Measurements from ENCODE around the gene EIF3K. TPM values are rescaled to one million over a fixed set of nuclear protein-coding genes. Genes with fewer than 3 reads are reported as not detected.

EIF3K gene
- total RNA-seq, 1 experiment from 2014 or later, result 414 TPM

DNA sequence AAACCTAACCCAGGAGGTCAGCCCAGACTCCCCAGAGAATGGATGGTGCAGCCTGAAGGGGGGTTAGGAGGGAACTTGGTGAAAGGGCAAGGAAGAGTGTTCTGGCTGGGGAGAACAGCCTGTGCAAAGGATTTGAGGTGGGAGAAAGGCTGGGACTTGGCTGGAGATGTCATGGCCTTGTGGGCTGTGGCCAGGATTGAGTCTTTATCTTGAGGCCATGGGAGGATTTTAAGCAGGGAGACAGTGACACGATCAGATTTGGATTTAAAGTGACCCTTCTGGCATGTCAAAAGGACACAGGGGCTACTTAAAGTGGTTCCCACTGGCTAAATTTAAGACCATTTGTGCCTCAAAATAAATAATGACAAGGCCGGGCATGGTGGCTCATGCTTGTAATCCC, 30.9 kb upstream of the EIF3K start:
- intact Hi-C loops (cut with micrococcal nuclease), result no loop called here
- ATAC-seq (no peak), DNase-seq (no peak)
- Histone ChIP-seq H3K36me3 (ENCODE audit: low read depth, low read length) (no peaks in the 10 kb centered on the region), H3K9me3 (ENCODE audit: low read length) (no peaks in the 10 kb centered on the region), H3K9ac (ENCODE audit: low read length) (no peak overlapping the region), H3K27ac (ENCODE audit: low read length) (no peak overlapping the region), H4K20me1 (ENCODE audit: low read length) (no peaks in the 10 kb centered on the region), H3K4me2 (ENCODE audit: low read length) (no peak overlapping the region), H3K4me1 (ENCODE audit: insufficient read depth, low read length) (no peaks in the 10 kb centered on the region), H3K4me3 (ENCODE audit: low read length) (no peak overlapping the region), H3K79me2 (ENCODE audit: low read length) (no peaks in the 10 kb centered on the region), H3K27me3 (ENCODE audit: low read length) (no peaks in the 10 kb centered on the region), H3K9me2 (replicated peaks; ENCODE audit: low read length) (no peaks in the 10 kb centered on the region), H3F3A (ENCODE audit: low read length, unreplicated experiment) (no peaks in the 10 kb centered on the region), H2AFZ (ENCODE audit: low read length) (no peak overlapping the region)
- POLR2A ChIA-PET (ENCODE audit: unreplicated experiment), result no interaction called here
- no TSS peak for BruUV-seq (replicated peaks)
- TF ChIP-seq EZH2 (IDR thresholded peaks at IDR 0.05; ENCODE audit: low read length, unreplicated experiment) (no peak), EZH2phosphoT487 (IDR thresholded peaks at IDR 0.05; ENCODE audit: borderline replicate concordance, low read length) (no peak)
- TF ChIP-seq, protein P1, sequence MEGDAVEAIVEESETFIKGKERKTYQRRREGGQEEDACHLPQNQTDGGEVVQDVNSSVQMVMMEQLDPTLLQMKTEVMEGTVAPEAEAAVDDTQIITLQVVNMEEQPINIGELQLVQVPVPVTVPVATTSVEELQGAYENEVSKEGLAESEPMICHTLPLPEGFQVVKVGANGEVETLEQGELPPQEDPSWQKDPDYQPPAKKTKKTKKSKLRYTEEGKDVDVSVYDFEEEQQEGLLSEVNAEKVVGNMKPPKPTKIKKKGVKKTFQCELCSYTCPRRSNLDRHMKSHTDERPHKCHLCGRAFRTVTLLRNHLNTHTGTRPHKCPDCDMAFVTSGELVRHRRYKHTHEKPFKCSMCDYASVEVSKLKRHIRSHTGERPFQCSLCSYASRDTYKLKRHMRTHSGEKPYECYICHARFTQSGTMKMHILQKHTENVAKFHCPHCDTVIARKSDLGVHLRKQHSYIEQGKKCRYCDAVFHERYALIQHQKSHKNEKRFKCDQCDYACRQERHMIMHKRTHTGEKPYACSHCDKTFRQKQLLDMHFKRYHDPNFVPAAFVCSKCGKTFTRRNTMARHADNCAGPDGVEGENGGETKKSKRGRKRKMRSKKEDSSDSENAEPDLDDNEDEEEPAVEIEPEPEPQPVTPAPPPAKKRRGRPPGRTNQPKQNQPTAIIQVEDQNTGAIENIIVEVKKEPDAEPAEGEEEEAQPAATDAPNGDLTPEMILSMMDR (conservative IDR thresholded peaks at IDR 0.05; ENCODE audit: low read depth, low read length), result no peak
- CTCF ChIA-PET, result no interaction called here

DNA sequence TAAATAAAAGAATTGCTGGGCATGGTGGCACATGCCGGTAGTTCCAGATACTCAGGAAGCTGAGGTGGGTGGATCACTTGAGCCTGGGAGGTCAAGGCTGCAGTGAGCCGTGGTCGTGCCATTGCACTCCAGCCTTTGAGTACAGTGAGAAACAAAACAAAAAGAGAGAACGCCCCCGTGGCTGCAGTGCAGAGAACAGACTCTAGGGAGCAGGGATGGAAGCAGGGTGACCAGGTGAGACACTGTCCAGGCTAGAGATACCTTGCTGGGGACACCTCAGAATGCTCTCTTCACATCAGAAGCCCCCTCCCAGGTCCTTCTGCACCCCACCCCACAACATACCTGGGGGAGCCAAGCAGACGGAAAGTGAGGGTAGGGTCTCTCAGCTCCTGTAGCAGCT, 26.0 kb upstream of the EIF3K start:
- DNase-seq (no peak), ATAC-seq (no peak)
- Histone ChIP-seq H3F3A (ENCODE audit: low read length, unreplicated experiment) (no peaks in the 10 kb centered on the region), H3K27ac (ENCODE audit: low read length) (no peak overlapping the region), H4K20me1 (ENCODE audit: low read length) (no peaks in the 10 kb centered on the region), H3K9ac (ENCODE audit: low read length) (no peak overlapping the region), H3K4me2 (ENCODE audit: low read length) (no peak overlapping the region), H3K9me3 (ENCODE audit: low read length) (no peaks in the 10 kb centered on the region), H3K4me3 (ENCODE audit: low read length) (no peak overlapping the region), H3K4me1 (ENCODE audit: insufficient read depth, low read length) (no peaks in the 10 kb centered on the region), H3K9me2 (replicated peaks; ENCODE audit: low read length) (no peaks in the 10 kb centered on the region), H2AFZ (ENCODE audit: low read length) (no peak overlapping the region), H3K27me3 (ENCODE audit: low read length) (no peaks in the 10 kb centered on the region), H3K36me3 (ENCODE audit: low read depth, low read length) (no peaks in the 10 kb centered on the region), H3K79me2 (ENCODE audit: low read length) (no peaks in the 10 kb centered on the region)
- intact Hi-C loops (cut with micrococcal nuclease), result no loop called here
- ChIA-PET CTCF (no interaction called here), POLR2A (ENCODE audit: unreplicated experiment) (no interaction called here)
- no TSS peak for BruUV-seq (replicated peaks)
- TF ChIP-seq EZH2 (IDR thresholded peaks at IDR 0.05; ENCODE audit: low read length, unreplicated experiment), result no peak
- TF ChIP-seq EZH2phosphoT487 (IDR thresholded peaks at IDR 0.05; ENCODE audit: borderline replicate concordance, low read length), result no peak
- TF ChIP-seq, protein P1 (conservative IDR thresholded peaks at IDR 0.05; ENCODE audit: low read depth, low read length), result no peak

DNA sequence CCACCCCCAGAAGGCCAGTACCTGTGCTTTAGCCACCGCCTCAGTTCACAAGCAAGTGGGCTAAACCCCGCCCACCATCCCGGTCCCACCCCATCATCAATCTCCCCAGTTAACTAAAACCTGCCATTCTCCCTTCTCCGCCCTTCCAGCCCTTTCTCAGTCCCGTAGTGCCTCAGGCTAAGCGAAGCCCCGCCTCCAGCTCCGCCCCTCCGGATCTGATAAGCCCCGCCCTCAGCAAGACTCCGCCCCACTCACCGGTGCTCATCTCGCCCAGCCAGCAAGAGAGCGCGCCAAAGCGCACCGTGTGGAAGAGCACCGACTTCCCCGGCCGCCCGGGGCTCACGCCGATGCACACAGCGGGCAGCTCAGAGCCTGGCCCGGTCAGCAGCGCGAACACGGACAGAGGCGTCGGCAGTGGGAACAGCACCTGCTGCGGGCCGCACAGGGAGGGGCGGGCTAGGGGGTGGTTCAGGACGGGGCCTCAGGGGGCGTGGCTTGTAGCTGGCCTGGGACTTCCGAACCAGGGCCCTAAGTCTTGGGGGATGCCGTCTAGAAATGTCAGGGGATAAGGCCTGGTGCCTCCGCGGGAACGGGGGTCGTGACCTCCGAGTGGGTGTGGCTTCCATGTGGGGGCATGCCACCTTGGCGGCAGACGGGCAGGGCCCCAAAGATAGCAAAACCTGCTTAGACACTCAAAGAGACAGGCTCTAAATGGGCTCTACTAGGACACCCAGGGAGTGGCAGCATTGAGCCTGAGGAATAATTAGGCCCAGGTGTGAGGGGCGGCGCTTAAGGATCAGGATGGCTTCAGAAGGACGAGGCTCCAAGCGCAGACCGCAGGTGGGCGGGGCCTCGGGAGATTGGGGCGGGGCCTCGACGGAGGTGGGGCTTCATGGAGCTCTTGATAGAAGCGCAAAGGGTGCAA, 22.7 kb upstream of the EIF3K start:
- intact Hi-C loops (cut with micrococcal nuclease), result no loop called here
- no peaks in the 10 kb centered on the region for H3K9me2 ChIP-seq (replicated peaks; ENCODE audit: low read length)
- H3K79me2 ChIP-seq (ENCODE audit: low read length), result no peaks in the 10 kb centered on the region
- no peak overlapping the region for H3K4me3 ChIP-seq (ENCODE audit: low read length)
- H2AFZ ChIP-seq (ENCODE audit: low read length), result 0 out of 2 replicates have a peak overlapping the region, but pooled peaks have one; percentile 30
- DNase-seq, result peak; percentile 14
- TF ChIP-seq, protein P1 (conservative IDR thresholded peaks at IDR 0.05; ENCODE audit: low read depth, low read length), result no peak
- TF ChIP-seq EZH2 (IDR thresholded peaks at IDR 0.05; ENCODE audit: low read length, unreplicated experiment), result no peak
- TF ChIP-seq EZH2phosphoT487 (IDR thresholded peaks at IDR 0.05; ENCODE audit: borderline replicate concordance, low read length), result no peak
- H3K4me1 ChIP-seq (ENCODE audit: insufficient read depth, low read length), result no peaks in the 10 kb centered on the region
- H3K4me2 ChIP-seq (ENCODE audit: low read length), result no peak overlapping the region
- ATAC-seq, result peak; percentile 43
- no peak overlapping the region for H3K27ac ChIP-seq (ENCODE audit: low read length)
- POLR2A ChIA-PET (ENCODE audit: unreplicated experiment), result no interaction called here
- no peak overlapping the region for H3K9ac ChIP-seq (ENCODE audit: low read length)
- H3K27me3 ChIP-seq (ENCODE audit: low read length), result no peaks in the 10 kb centered on the region
- CTCF ChIA-PET, result no interaction called here
- H3K36me3 ChIP-seq (ENCODE audit: low read depth, low read length), result no peaks in the 10 kb centered on the region
- no peaks in the 10 kb centered on the region for H3K9me3 ChIP-seq (ENCODE audit: low read length)
- H4K20me1 ChIP-seq (ENCODE audit: low read length), result no peaks in the 10 kb centered on the region
- H3F3A ChIP-seq (ENCODE audit: low read length, unreplicated experiment), result no peaks in the 10 kb centered on the region
- BruUV-seq (replicated peaks), result no TSS peak

All from PC-3 (cell line).